HL-60/S4 treated with phorbol 12-myristate 13-acetate at 8.2 ng/mL for 4 days and 3 days (cell line): ENCODE data around the gene ABCB7.
"Not testable (repeated sequence)": the region's sequence is repeated elsewhere in the genome, so short reads cannot be mapped to it uniquely, and the experiment has no call there.

Source experiments
- in situ Hi-C: fragments of 300-500 bp; cut with MboI; formaldehyde crosslinking; loops from 2 replicates; pipeline ENCODE4 v1.15.0; 2022; ENCODE audit warnings: low sequenced_read_pairs

The ABCB7 gene

DNA sequence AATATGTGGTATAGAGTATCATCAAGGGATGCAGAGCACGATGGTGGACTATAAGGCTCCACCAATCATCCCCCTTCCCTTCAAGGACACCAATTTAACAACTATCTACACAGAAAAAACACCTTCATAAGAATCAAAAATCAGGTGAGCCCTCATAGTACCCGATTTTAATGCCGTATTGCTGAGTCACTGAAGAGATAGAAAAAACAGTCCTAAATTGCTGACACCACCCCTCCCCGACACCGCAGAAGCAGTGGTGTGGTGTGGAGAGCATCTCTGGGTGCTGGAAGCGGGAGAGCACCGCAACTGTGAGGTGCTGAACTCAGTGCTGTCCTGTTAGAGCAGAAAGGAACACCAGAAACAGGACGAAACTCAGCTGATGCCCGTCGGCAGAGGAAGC is 49.3 kb downstream of the ABCB7 start:
- in situ Hi-C loops = no loop called here

DNA sequence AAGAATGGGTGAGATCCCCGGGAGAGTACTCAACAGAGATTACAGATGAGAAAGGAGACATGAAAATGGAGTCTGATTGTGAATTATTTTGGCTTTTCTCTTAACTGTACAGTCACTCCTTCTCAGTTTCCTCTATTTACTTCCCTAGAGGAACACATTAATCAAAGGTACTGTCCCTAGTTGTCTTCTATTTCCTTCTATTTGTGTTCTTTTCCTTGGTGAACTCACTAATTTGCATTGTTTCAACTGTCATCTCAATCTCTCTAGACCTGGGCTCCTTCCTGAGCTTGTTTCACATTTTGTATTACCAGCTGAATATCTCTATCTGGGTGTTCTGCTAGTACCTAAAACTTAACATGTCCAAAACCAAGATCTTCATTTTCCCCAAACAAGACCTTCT is 59.8 kb downstream of the ABCB7 start:
- in situ Hi-C loops = no loop called here

DNA sequence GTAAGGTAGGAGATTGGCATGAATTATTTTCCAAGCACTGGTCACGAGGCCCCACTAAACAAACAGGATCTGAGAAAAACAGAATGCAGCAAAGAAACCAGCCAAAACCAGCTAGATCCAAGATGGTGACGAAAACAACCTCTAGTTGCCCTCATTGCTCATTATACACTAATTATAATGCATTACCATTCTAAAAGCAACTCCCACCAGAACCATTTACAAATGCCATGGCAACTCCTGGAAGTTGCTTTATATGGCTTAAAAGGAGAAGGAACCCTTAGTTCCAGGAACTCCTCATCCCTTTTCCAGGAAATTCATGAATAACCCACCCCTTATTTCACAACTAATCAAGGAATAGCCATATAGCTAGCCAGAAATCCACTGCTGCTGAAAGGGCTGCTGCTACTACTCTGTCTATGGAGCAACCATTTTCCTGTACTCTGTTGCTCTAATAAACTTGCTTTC is 69.3 kb downstream of the ABCB7 start:
- in situ Hi-C loops = no loop called here

DNA sequence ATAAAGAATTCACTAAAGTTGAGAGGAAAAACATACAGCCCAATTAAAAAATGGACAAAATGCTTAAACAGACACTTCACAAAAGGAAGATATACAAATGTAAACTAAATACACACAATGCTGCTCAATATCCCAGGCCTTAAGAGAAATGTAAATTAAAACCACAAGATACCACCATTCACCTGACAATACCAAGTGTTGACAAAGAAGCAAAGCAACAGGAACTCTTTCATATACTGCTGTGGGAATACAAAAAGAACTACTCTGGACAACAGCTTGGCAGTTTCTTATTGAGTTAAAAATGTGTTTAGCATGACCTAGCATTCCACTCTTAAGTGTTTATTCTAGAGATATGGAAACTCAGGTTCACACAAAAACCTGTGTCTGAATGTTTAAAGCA is 71.3 kb downstream of the ABCB7 start:
- in situ Hi-C loops = no loop called here

DNA sequence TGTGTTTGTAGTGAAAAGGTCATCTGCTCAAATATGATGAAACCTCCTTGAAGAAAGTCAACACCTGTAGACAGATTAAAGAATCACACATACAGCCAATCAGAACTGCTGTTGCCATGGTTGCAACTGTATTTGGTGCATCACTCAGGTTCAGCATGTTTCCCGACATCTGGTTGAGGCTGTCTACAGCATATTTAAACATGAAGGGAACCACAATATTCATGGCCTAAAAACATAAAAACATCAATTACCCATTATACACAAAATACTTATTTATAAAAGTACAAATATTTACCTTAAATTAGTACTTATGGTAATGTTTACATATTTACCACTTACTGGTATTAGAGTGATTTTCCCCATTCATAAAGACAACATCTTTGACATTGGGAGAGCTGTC is 79.7 kb downstream of the ABCB7 start:
- in situ Hi-C loops = no loop called here

DNA sequence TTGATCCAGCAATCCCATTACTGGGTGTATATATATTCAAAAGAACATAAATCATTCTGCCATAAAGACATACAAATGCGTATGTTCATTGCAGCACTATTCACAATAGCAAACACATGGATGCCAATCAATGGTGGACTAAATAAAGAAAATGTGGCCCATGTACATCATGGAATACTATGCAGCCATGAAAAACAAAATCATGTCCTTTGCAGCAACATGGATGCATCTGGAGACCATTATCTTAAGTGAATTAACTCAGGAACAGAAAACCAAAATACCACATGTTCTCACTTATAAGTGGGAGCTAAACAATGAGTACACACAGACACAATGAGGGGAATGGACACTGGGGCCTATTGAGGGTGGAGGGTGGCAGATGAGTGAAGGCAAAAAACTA is 81.6 kb downstream of the ABCB7 start:
- in situ Hi-C loops = no loop called here

DNA sequence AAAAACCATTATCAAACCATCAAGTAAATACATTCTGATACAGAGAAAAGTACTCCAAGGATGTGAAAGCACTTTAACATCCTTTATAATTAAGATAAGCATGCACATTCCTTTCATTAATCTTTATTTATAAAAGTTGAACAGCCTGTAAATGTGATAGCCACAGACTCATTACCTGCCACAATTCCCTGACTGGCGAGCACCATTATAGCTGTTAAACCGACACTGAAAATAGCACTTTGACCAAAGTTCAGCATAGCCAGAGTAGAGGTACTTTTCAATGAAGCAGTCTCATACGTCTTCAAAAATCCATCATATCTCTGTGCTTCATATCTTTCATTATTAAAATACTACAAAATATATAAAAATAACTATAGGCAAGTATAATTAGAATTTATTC is 84.7 kb downstream of the ABCB7 start:
- in situ Hi-C loops = no loop called here

DNA sequence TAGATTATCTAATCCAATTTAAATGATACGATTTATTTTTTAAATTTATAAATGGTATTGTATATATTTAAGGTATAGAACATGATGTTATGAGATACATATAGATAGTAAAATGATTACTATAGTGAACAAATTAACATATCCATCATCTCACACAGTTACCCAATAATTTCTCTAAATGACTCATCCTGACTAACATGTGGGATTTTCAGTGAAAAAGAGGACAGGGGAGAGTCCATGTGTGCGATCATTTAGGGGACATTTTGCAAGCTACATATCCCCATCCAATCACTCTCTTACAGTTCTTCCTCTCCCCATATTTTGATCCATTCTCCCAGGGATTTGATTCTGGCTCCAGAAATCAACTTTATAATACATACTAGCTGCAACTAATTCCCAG is 88.2 kb downstream of the ABCB7 start:
- in situ Hi-C loops = no loop called here

DNA sequence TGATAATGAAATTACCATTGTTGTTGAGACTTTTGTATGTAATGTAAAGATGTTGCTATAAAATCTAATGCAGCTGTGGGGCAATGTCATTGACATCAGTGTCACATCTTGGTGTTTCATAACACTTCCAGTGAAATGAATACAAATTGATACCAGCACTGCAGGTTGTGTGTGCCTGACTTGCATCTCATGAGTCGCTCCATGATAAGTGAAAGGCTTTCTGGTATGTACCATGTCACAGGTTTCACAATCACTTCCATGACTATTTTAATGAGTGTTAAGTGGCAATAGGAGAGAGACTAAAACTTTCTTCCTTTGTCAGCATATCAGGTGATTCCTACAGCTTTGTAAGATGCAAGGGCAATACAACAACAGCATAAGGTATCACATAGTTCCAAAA is 94.4 kb downstream of the ABCB7 start:
- in situ Hi-C loops = no loop called here

DNA sequence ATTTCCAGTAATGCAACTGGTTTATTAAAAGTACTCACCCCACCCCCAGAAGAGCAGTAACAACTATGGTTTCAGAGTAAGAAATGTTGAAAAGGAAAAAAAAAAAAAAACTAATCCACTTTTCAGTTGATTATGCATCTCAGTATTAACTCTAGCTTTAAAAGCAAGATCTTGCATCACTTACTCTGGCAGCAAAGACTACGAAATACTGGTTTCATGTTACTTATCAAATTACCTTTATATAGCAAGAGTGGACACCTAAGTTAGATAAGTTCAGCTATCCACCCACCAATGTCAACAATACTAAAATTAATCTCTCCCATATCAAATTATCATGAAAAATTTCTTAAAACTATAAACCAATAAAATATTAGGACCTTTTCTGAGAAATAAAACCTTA is 105.0 kb downstream of the ABCB7 start:
- in situ Hi-C loops = no loop called here

DNA sequence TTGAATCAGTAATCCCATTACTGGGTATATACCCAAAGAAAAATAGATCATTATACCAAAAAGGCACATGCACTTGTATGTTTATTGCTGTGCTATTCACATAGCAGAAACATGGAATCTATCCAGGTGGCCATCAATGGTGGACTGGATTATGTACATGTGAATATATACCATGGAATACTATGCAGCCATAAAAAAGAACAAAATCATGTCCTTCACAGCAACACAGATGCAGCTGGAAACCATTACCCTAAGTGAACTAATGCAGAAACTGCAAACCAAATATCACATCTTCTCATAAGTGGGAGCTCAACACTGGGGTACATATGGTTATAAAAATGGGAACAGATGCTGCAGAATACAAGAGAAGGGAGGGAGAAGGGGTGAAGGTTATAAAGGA is 110.7 kb downstream of the ABCB7 start:
- in situ Hi-C loops = no loop called here

DNA sequence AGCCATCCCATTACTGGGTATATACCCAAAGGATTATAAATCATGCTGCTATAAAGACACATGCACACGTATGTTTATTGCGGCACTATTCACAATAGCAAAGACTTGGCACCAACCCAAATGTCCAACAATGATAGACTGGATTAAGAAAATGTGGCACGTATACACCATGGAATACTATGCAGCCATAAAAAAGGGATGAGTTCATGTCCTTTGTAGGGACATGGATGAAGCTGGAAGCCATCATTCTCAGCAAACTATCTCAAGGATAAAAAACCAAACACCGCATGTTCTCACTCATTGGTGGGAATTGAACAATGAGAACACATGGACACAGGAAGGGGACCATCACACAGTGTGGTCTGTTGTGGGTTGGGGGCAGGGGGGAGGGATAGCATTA is 111.9 kb downstream of the ABCB7 start:
- in situ Hi-C loops = not testable (repeated sequence)

DNA sequence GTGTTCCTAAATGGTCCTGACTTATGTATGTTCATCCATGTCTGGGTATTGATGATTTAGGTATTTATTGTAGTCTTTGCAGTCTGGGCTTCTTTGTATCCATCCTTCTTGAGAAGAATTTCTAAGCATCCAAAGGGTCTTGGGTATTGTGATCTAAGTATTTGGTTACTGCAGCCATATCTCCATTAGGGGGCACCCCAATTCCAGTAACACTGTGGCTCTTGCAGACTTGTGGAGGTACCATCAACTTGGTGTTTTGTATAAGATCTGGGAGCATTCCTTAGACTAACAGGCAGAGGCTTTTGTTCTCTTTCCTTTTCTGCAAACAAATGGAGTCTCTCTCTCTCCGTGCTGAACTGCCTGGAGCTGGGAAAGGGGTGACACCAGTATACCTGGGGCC is 117.2 kb downstream of the ABCB7 start:
- in situ Hi-C loops = no loop called here
